ENCODE measurements around the gene LARGE1.

Gene LARGE1

DNA sequence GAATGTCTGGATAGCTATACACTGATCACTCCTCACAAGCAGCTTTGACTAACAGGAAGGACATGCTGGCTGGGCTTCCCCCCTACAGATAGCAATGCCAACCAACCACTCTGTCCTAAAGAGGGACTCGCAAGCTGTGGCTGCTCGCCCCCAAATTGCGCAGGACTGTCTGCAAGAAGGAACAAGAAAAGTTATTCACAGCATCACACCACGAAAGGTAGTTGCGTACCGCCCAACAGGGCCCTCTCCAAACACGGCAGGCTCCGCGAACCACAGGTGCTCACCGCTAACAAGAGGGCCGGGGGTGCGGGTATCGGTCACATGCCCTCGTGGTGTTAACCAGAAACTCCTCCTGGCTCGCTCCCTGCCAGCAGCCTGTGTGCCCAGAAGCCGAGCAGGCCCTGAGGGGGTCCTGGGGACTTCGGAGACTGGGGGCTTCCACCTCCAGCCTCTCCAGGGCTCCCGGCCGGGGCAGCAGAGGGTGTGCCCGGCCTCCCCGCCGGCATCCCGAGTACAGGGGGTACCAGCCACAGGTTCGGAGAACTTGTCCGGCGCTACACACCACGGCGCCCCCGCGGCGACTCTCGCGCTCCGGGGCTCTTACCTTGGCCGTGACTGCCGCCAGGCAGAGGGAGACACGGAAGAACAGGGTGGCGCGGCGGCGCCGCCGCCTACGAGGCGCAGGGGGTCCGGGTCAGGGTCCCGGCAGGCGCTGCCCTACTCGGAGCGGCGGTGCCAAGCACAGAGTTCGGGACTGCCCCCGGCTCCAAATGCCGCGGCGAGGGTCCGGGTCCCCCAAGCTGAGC lies 682 bp downstream of the LARGE1 start:
- Histone ChIP-seq H4K8ac (ENCODE audit: low read depth, low read length) (no peak overlapping the region), H2BK15ac (replicated peaks; ENCODE audit: low read depth) (no peak overlapping the region), H3K4me1 (ENCODE audit: control insufficient read depth, low read depth, low read length) (peaks cover 9% of the 10 kb centered on the region), H3K4me2 (ENCODE audit: low read length) (peak overlapping the region; percentile 94), H3K23ac (ENCODE audit: low read length) (no peak overlapping the region), H2AK5ac (ENCODE audit: low read length) (no peak overlapping the region), H3K36me3 (ENCODE audit: control insufficient read depth, insufficient read depth, low read length) (no peaks in the 10 kb centered on the region), H3K27ac (ENCODE audit: low read depth, low read length) (no peak overlapping the region), H2BK5ac (ENCODE audit: low read length) (no peak overlapping the region), H2BK120ac (ENCODE audit: low read depth, low read length) (no peak overlapping the region), H3K27me3 (ENCODE audit: insufficient read depth, low read length, poor library complexity) (no peaks in the 10 kb centered on the region), H3K18ac (ENCODE audit: low read length) (peak overlapping the region; percentile 53), H3K4me3 (ENCODE audit: low read length) (peak overlapping the region; percentile 44), H3K56ac (ENCODE audit: low read length) (peak overlapping the region; percentile 80), H3K4ac (ENCODE audit: low read depth, low read length) (no peak overlapping the region), H4K5ac (ENCODE audit: low read length) (no peak overlapping the region), H3K79me2 (ENCODE audit: control insufficient read depth, insufficient read depth, low read length) (peaks cover 31% of the 10 kb centered on the region), H3K79me1 (ENCODE audit: low read length) (peaks cover 6% of the 10 kb centered on the region), H3K9ac (ENCODE audit: low read length) (peak overlapping the region; percentile 77)
- WGBS (ENCODE audit: extremely low coverage, insufficient coverage, low lambda C conversion rate) = no CpG with 5 or more reads among the region's 57 CpGs
- peak; percentile 60 for DNase-seq

DNA sequence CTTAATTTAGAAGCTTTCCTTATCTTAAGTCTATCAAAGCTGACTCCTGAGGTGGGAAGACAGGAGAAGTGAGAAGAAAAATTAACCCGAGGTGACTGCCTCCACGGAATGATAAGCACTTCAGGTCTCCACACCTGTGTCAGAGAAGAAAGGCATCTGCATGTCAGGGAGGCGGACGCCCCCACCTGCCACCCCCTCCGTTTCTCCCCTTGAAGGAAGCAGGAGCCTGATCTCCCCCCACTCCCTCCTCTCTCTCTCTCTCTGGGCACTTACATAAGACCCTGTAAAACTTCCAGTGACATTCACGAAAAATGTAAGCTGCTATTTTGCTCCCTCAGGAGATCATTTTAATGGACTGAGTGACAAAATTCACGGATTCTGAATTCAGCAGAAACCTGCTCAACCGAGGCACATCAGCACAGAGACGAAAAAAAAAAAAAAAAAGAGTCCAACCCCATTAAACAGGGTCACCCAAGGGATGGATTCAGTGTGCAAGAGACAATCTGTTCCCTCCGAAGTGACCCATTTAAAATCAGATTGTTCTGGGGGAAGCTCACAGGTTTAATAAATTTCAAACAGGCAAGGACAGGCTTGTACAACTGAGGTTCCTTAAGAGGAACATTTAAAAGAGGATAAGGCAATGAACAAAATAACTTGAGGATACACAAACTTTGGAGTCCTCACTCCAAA lies 1.5 kb downstream of the LARGE1 start:
- peaks cover 32% of the 10 kb centered on the region for H3K79me2 ChIP-seq (ENCODE audit: control insufficient read depth, insufficient read depth, low read length)
- no peaks in the 10 kb centered on the region for H3K36me3 ChIP-seq (ENCODE audit: control insufficient read depth, insufficient read depth, low read length)
- H3K27me3 ChIP-seq (ENCODE audit: insufficient read depth, low read length, poor library complexity) = no peaks in the 10 kb centered on the region
- H3K4me2 ChIP-seq (ENCODE audit: low read length) = peak overlapping the region; percentile 94
- no peak overlapping the region for H3K18ac ChIP-seq (ENCODE audit: low read length)
- no peak overlapping the region for H3K4me3 ChIP-seq (ENCODE audit: low read length)
- no peak overlapping the region for H3K56ac ChIP-seq (ENCODE audit: low read length)
- peaks cover 6% of the 10 kb centered on the region for H3K79me1 ChIP-seq (ENCODE audit: low read length)
- H3K4ac ChIP-seq (ENCODE audit: low read depth, low read length) = no peak overlapping the region
- H3K9ac ChIP-seq (ENCODE audit: low read length) = no peak overlapping the region
- H2BK15ac ChIP-seq (replicated peaks; ENCODE audit: low read depth) = no peak overlapping the region
- H2BK120ac ChIP-seq (ENCODE audit: low read depth, low read length) = no peak overlapping the region
- H2AK5ac ChIP-seq (ENCODE audit: low read length) = no peak overlapping the region
- H3K27ac ChIP-seq (ENCODE audit: low read depth, low read length) = no peak overlapping the region
- H3K4me1 ChIP-seq (ENCODE audit: control insufficient read depth, low read depth, low read length) = peaks cover 12% of the 10 kb centered on the region
- no peak overlapping the region for H4K5ac ChIP-seq (ENCODE audit: low read length)
- WGBS (ENCODE audit: extremely low coverage, insufficient coverage, low lambda C conversion rate) = no CpG with 5 or more reads among the region's 10 CpGs
- H2BK5ac ChIP-seq (ENCODE audit: low read length) = no peak overlapping the region
- H4K8ac ChIP-seq (ENCODE audit: low read depth, low read length) = no peak overlapping the region
- H3K23ac ChIP-seq (ENCODE audit: low read length) = no peak overlapping the region
- peak; percentile 30 for DNase-seq

DNA sequence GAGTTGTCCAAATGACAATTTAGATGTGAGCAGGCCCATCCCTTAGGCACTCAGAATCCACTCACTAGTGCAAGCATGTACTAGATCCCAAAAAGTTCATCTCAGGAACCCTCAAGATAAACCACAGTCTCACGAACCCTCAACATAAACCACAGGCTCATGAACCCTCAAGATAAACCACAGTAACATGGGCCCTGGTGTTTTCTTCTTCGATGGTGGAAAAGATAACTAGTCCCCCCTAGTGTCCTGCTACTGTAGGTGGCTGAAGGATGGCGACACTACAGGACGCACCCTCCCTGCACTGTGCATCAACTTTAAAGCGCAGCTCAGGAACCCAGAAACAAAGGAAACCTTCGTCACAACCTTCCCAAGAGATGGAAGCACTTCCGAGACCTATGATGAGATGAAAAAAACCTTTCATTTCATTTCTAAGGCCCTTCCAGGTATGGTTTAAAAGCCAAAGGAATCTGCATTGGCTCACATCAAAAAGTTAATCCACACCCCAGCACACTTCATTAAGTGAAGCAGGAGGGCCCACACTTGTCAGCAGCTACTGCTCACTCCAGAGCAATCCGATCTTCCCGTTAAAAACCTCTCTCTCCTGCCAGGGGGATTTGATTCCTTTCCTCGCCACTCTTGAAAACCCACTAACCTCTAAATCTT lies 2.4 kb downstream of the LARGE1 start:
- Histone ChIP-seq H3K79me2 (ENCODE audit: control insufficient read depth, insufficient read depth, low read length) (peaks cover 37% of the 10 kb centered on the region), H3K4me1 (ENCODE audit: control insufficient read depth, low read depth, low read length) (peaks cover 12% of the 10 kb centered on the region), H4K5ac (ENCODE audit: low read length) (no peak overlapping the region), H2BK120ac (ENCODE audit: low read depth, low read length) (no peak overlapping the region), H3K27me3 (ENCODE audit: insufficient read depth, low read length, poor library complexity) (no peaks in the 10 kb centered on the region), H3K79me1 (ENCODE audit: low read length) (peaks cover 6% of the 10 kb centered on the region), H3K4me2 (ENCODE audit: low read length) (no peak overlapping the region), H3K23ac (ENCODE audit: low read length) (no peak overlapping the region), H3K36me3 (ENCODE audit: control insufficient read depth, insufficient read depth, low read length) (no peaks in the 10 kb centered on the region), H3K4me3 (ENCODE audit: low read length) (no peak overlapping the region), H3K4ac (ENCODE audit: low read depth, low read length) (no peak overlapping the region), H3K56ac (ENCODE audit: low read length) (peak overlapping the region; percentile 4), H3K18ac (ENCODE audit: low read length) (no peak overlapping the region), H4K8ac (ENCODE audit: low read depth, low read length) (no peak overlapping the region), H3K9ac (ENCODE audit: low read length) (no peak overlapping the region), H3K27ac (ENCODE audit: low read depth, low read length) (no peak overlapping the region), H2AK5ac (ENCODE audit: low read length) (no peak overlapping the region), H2BK15ac (replicated peaks; ENCODE audit: low read depth) (no peak overlapping the region), H2BK5ac (ENCODE audit: low read length) (no peak overlapping the region)
- WGBS (ENCODE audit: extremely low coverage, insufficient coverage, low lambda C conversion rate) = no CpG with 5 or more reads among the region's 10 CpGs
- DNase-seq = peak; percentile 72

DNA sequence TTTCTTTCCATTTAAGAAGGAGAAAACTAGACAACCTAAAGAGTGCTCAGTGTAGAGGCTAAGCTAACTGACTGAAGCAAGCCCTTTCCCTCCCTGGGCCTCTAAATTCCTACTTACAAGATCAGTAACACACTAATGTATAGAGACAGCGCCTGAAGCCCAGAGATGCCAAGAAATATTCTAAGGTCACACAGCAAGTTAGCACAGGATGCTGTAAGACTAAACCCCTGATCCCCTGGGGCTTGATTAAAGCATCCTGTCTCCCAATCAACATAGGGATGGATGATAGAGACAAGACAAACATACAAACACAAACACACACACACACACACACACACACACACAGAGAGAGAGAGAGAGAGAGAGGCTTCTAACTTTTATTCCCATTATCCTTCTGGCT lies 5.6 kb downstream of the LARGE1 start:
- no CpG with 5 or more reads among the region's 1 CpG for WGBS (ENCODE audit: extremely low coverage, insufficient coverage, low lambda C conversion rate)
- H2BK120ac ChIP-seq (ENCODE audit: low read depth, low read length) = no peak overlapping the region

DNA sequence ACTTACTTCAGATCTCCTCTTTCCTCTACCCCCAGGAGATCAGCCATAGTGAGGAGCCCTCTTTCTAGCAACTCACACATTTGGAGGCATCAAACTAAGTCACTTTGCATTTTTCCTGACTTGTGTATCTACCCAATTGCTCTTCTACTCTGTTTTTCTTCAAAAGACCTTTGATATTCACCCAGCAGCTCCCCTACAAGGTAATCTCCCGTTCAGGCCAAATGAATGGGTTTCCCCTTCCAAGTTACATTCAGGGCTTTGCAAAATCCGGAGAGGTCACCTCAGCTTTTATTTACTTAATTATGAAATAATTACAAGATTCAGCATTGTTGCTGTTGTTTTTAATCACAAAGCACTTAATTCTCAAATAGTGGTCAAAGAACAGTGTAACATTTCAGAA lies 6.1 kb downstream of the LARGE1 start:
- Histone ChIP-seq H3K4me3 (ENCODE audit: low read length) (no peak overlapping the region), H2BK120ac (ENCODE audit: low read depth, low read length) (no peak overlapping the region), H4K5ac (ENCODE audit: low read length) (no peak overlapping the region), H3K79me1 (ENCODE audit: low read length) (peaks cover 5% of the 10 kb centered on the region), H3K23ac (ENCODE audit: low read length) (no peak overlapping the region), H3K18ac (ENCODE audit: low read length) (no peak overlapping the region), H3K9ac (ENCODE audit: low read length) (no peak overlapping the region), H3K4ac (ENCODE audit: low read depth, low read length) (no peak overlapping the region), H3K56ac (ENCODE audit: low read length) (no peak overlapping the region), H3K4me1 (ENCODE audit: control insufficient read depth, low read depth, low read length) (peaks cover 12% of the 10 kb centered on the region), H3K79me2 (ENCODE audit: control insufficient read depth, insufficient read depth, low read length) (peaks cover 57% of the 10 kb centered on the region), H3K4me2 (ENCODE audit: low read length) (no peak overlapping the region), H3K27ac (ENCODE audit: low read depth, low read length) (no peak overlapping the region), H4K8ac (ENCODE audit: low read depth, low read length) (no peak overlapping the region), H2AK5ac (ENCODE audit: low read length) (no peak overlapping the region), H2BK5ac (ENCODE audit: low read length) (no peak overlapping the region), H3K36me3 (ENCODE audit: control insufficient read depth, insufficient read depth, low read length) (no peaks in the 10 kb centered on the region), H3K27me3 (ENCODE audit: insufficient read depth, low read length, poor library complexity) (no peaks in the 10 kb centered on the region), H2BK15ac (replicated peaks; ENCODE audit: low read depth) (no peak overlapping the region)
- no CpG with 5 or more reads among the region's 2 CpGs for WGBS (ENCODE audit: extremely low coverage, insufficient coverage, low lambda C conversion rate)
- DNase-seq = no peak

More for the DNA sequence above, 5.6 kb downstream of the LARGE1 start:
- no peak overlapping the region for H2BK15ac ChIP-seq (replicated peaks; ENCODE audit: low read depth)
- H3K4me1 ChIP-seq (ENCODE audit: control insufficient read depth, low read depth, low read length) = peaks cover 12% of the 10 kb centered on the region
- H3K4me3 ChIP-seq (ENCODE audit: low read length) = no peak overlapping the region
- no peaks in the 10 kb centered on the region for H3K36me3 ChIP-seq (ENCODE audit: control insufficient read depth, insufficient read depth, low read length)
- H3K79me2 ChIP-seq (ENCODE audit: control insufficient read depth, insufficient read depth, low read length) = peaks cover 58% of the 10 kb centered on the region
- H3K4me2 ChIP-seq (ENCODE audit: low read length) = no peak overlapping the region
- no peak overlapping the region for H2AK5ac ChIP-seq (ENCODE audit: low read length)
- H3K9ac ChIP-seq (ENCODE audit: low read length) = no peak overlapping the region
- no peak overlapping the region for H4K5ac ChIP-seq (ENCODE audit: low read length)
- no peak overlapping the region for H3K4ac ChIP-seq (ENCODE audit: low read depth, low read length)
- H3K27me3 ChIP-seq (ENCODE audit: insufficient read depth, low read length, poor library complexity) = no peaks in the 10 kb centered on the region
- H3K23ac ChIP-seq (ENCODE audit: low read length) = no peak overlapping the region
- H4K8ac ChIP-seq (ENCODE audit: low read depth, low read length) = no peak overlapping the region
- H3K79me1 ChIP-seq (ENCODE audit: low read length) = peaks cover 6% of the 10 kb centered on the region
- no peak overlapping the region for H3K27ac ChIP-seq (ENCODE audit: low read depth, low read length)
- peak; percentile 67 for DNase-seq
- H2BK5ac ChIP-seq (ENCODE audit: low read length) = no peak overlapping the region
- no peak overlapping the region for H3K56ac ChIP-seq (ENCODE audit: low read length)
- no peak overlapping the region for H3K18ac ChIP-seq (ENCODE audit: low read length)
